Neural progenitor cell (in vitro differentiated cells): Measurements from ENCODE around the gene NFIX.

Experiments used
- EZH2 ChIP-seq: fragments of 200-600 bp; sonication (generic); IDR thresholded peaks from 2 replicates; pipeline ENCODE4 v1.6.1; 2017; ENCODE audit warnings: antibody characterized with exemption, mild to moderate bottlenecking, moderate library complexity
- EZH2phosphoT487 ChIP-seq: fragments of 200-600 bp; sonication (generic); IDR thresholded peaks from 2 replicates; pipeline ENCODE4 v1.6.1; 2017; ENCODE audit warnings: antibody characterized with exemption
- TF ChIP-seq, protein P1 (sequence below): fragments of 200-600 bp; sonication (generic); IDR thresholded peaks from 2 replicates; pipeline ENCODE4 v1.5.1; 2017; ENCODE audit warnings: antibody characterized with exemption, mild to moderate bottlenecking

DNA sequence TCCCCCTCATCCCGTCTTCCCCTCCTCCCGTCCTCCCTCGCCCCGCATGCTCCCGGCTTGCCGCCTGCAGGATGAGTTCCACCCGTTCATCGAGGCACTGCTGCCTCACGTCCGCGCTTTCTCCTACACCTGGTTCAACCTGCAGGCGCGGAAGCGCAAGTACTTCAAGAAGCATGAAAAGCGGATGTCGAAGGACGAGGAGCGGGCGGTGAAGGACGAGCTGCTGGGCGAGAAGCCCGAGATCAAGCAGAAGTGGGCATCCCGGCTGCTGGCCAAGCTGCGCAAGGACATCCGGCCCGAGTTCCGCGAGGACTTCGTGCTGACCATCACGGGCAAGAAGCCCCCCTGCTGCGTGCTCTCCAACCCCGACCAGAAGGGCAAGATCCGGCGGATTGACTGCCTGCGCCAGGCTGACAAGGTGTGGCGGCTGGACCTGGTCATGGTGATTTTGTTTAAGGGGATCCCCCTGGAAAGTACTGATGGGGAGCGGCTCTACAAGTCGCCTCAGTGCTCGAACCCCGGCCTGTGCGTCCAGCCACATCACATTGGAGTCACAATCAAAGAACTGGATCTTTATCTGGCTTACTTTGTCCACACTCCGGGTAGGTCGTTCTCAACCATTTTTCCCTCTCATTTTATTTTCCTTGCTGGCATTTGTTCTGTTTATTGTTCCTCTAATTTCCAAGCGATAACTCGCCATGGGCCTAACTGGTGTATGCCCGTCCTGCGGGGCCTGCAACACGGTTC, 29.8 kb downstream of the NFIX start:
- TF ChIP-seq, protein P1, sequence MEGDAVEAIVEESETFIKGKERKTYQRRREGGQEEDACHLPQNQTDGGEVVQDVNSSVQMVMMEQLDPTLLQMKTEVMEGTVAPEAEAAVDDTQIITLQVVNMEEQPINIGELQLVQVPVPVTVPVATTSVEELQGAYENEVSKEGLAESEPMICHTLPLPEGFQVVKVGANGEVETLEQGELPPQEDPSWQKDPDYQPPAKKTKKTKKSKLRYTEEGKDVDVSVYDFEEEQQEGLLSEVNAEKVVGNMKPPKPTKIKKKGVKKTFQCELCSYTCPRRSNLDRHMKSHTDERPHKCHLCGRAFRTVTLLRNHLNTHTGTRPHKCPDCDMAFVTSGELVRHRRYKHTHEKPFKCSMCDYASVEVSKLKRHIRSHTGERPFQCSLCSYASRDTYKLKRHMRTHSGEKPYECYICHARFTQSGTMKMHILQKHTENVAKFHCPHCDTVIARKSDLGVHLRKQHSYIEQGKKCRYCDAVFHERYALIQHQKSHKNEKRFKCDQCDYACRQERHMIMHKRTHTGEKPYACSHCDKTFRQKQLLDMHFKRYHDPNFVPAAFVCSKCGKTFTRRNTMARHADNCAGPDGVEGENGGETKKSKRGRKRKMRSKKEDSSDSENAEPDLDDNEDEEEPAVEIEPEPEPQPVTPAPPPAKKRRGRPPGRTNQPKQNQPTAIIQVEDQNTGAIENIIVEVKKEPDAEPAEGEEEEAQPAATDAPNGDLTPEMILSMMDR: no peak
- peak; percentile 95 for TF ChIP-seq EZH2
- peak; percentile 98 for TF ChIP-seq EZH2phosphoT487
